ENCODE measurements around the gene TMEM158.

Gene TMEM158

GRCh38 chr3:45212095-45212468 lies 14.0 kb downstream of the TMEM158 start:
- no peak overlapping the region for H3K27ac ChIP-seq (ENCODE audit: low read length)

GRCh38 chr3:45211466-45212094 lies 14.5 kb downstream of the TMEM158 start:
- no peaks in the 10 kb centered on the region for H3K27me3 ChIP-seq (ENCODE audit: control insufficient read depth, insufficient read depth, low read length)
- H3K9me3 ChIP-seq (ENCODE audit: control insufficient read depth, low read depth, low read length): no peaks in the 10 kb centered on the region
- no peak overlapping the region for H3K4me3 ChIP-seq (ENCODE audit: low read length)
- H3K36me3 ChIP-seq (ENCODE audit: control insufficient read depth, low read depth, low read length): no peaks in the 10 kb centered on the region
- peaks cover 3% of the 10 kb centered on the region for H3K4me1 ChIP-seq (ENCODE audit: control insufficient read depth, low read depth, low read length)
- no peak overlapping the region for H3K9ac ChIP-seq (ENCODE audit: low read length)
- no peak overlapping the region for H3K27ac ChIP-seq (ENCODE audit: low read length)

More at GRCh38 chr3:45212095-45212468, 14.0 kb downstream of the TMEM158 start:
- no peaks in the 10 kb centered on the region for H3K9me3 ChIP-seq (ENCODE audit: control insufficient read depth, low read depth, low read length)
- H3K4me1 ChIP-seq (ENCODE audit: control insufficient read depth, low read depth, low read length): peaks cover 3% of the 10 kb centered on the region
- no peaks in the 10 kb centered on the region for H3K36me3 ChIP-seq (ENCODE audit: control insufficient read depth, low read depth, low read length)
- H3K27me3 ChIP-seq (ENCODE audit: control insufficient read depth, insufficient read depth, low read length): no peaks in the 10 kb centered on the region
- H3K4me3 ChIP-seq (ENCODE audit: low read length): no peak overlapping the region
- no peak overlapping the region for H3K9ac ChIP-seq (ENCODE audit: low read length)

GRCh38 chr3:45210308-45211041 lies 15.6 kb downstream of the TMEM158 start:
- no peaks in the 10 kb centered on the region for H3K36me3 ChIP-seq (ENCODE audit: control insufficient read depth, low read depth, low read length)
- no peak overlapping the region for H3K4me3 ChIP-seq (ENCODE audit: low read length)
- no peak overlapping the region for H3K9ac ChIP-seq (ENCODE audit: low read length)
- H3K27me3 ChIP-seq (ENCODE audit: control insufficient read depth, insufficient read depth, low read length): no peaks in the 10 kb centered on the region
- no peaks in the 10 kb centered on the region for H3K9me3 ChIP-seq (ENCODE audit: control insufficient read depth, low read depth, low read length)
- peaks cover 3% of the 10 kb centered on the region for H3K4me1 ChIP-seq (ENCODE audit: control insufficient read depth, low read depth, low read length)
- no peak overlapping the region for H3K27ac ChIP-seq (ENCODE audit: low read length)

- Histone ChIP-seq H3K27ac (ENCODE audit: low read length) (no peak overlapping the region), H3K9me3 (ENCODE audit: control insufficient read depth, low read depth, low read length) (no peaks in the 10 kb centered on the region), H3K36me3 (ENCODE audit: control insufficient read depth, low read depth, low read length) (no peaks in the 10 kb centered on the region), H3K4me1 (ENCODE audit: control insufficient read depth, low read depth, low read length) (peaks cover 3% of the 10 kb centered on the region), H3K4me3 (ENCODE audit: low read length) (no peak overlapping the region), H3K27me3 (ENCODE audit: control insufficient read depth, insufficient read depth, low read length) (no peaks in the 10 kb centered on the region), H3K9ac (ENCODE audit: low read length) (no peak overlapping the region)
These were observed 16.6 kb downstream of the TMEM158 start for GRCh38 chr3:45209526-45209925.

- H3K27me3 ChIP-seq (ENCODE audit: control insufficient read depth, insufficient read depth, low read length): no peaks in the 10 kb centered on the region
- H3K36me3 ChIP-seq (ENCODE audit: control insufficient read depth, low read depth, low read length): no peaks in the 10 kb centered on the region
- no peak overlapping the region for H3K9ac ChIP-seq (ENCODE audit: low read length)
- H3K27ac ChIP-seq (ENCODE audit: low read length): no peak overlapping the region
- peaks cover 3% of the 10 kb centered on the region for H3K4me1 ChIP-seq (ENCODE audit: control insufficient read depth, low read depth, low read length)
- no peak overlapping the region for H3K4me3 ChIP-seq (ENCODE audit: low read length)
- no peaks in the 10 kb centered on the region for H3K9me3 ChIP-seq (ENCODE audit: control insufficient read depth, low read depth, low read length)
These were observed 17.5 kb downstream of the TMEM158 start for GRCh38 chr3:45208586-45208985.

GRCh38 chr3:45207446-45207845 lies 18.6 kb downstream of the TMEM158 start:
- H3K36me3 ChIP-seq (ENCODE audit: control insufficient read depth, low read depth, low read length): no peaks in the 10 kb centered on the region
- H3K9ac ChIP-seq (ENCODE audit: low read length): no peak overlapping the region
- H3K27me3 ChIP-seq (ENCODE audit: control insufficient read depth, insufficient read depth, low read length): no peaks in the 10 kb centered on the region
- H3K27ac ChIP-seq (ENCODE audit: low read length): no peak overlapping the region
- peaks cover 3% of the 10 kb centered on the region for H3K4me1 ChIP-seq (ENCODE audit: control insufficient read depth, low read depth, low read length)
- H3K4me3 ChIP-seq (ENCODE audit: low read length): no peak overlapping the region
- no peaks in the 10 kb centered on the region for H3K9me3 ChIP-seq (ENCODE audit: control insufficient read depth, low read depth, low read length)

GRCh38 chr3:45205126-45205525 lies 21.0 kb downstream of the TMEM158 start:
- Histone ChIP-seq H3K36me3 (ENCODE audit: control insufficient read depth, low read depth, low read length) (no peaks in the 10 kb centered on the region), H3K9ac (ENCODE audit: low read length) (no peak overlapping the region), H3K27ac (ENCODE audit: low read length) (no peak overlapping the region), H3K9me3 (ENCODE audit: control insufficient read depth, low read depth, low read length) (no peaks in the 10 kb centered on the region), H3K4me1 (ENCODE audit: control insufficient read depth, low read depth, low read length) (peaks cover 3% of the 10 kb centered on the region), H3K4me3 (ENCODE audit: low read length) (no peak overlapping the region), H3K27me3 (ENCODE audit: control insufficient read depth, insufficient read depth, low read length) (no peaks in the 10 kb centered on the region)

- Histone ChIP-seq H3K9ac (ENCODE audit: low read length) (no peak overlapping the region), H3K36me3 (ENCODE audit: control insufficient read depth, low read depth, low read length) (no peaks in the 10 kb centered on the region)
These were observed 22.0 kb downstream of the TMEM158 start for GRCh38 chr3:45204136-45204535.

GRCh38 chr3:45199837-45200648 lies 26.0 kb downstream of the TMEM158 start:
- no peak overlapping the region for H3K4me3 ChIP-seq (ENCODE audit: low read length)
- H3K27ac ChIP-seq (ENCODE audit: low read length): no peak overlapping the region
- H3K9me3 ChIP-seq (ENCODE audit: control insufficient read depth, low read depth, low read length): no peaks in the 10 kb centered on the region
- H3K27me3 ChIP-seq (ENCODE audit: control insufficient read depth, insufficient read depth, low read length): no peaks in the 10 kb centered on the region
- H3K4me1 ChIP-seq (ENCODE audit: control insufficient read depth, low read depth, low read length): peaks cover 6% of the 10 kb centered on the region
- H3K9ac ChIP-seq (ENCODE audit: low read length): no peak overlapping the region
- no peaks in the 10 kb centered on the region for H3K36me3 ChIP-seq (ENCODE audit: control insufficient read depth, low read depth, low read length)

More at GRCh38 chr3:45204136-45204535, 22.0 kb downstream of the TMEM158 start:
- Histone ChIP-seq H3K4me3 (ENCODE audit: low read length) (no peak overlapping the region), H3K27ac (ENCODE audit: low read length) (no peak overlapping the region), H3K27me3 (ENCODE audit: control insufficient read depth, insufficient read depth, low read length) (no peaks in the 10 kb centered on the region), H3K4me1 (ENCODE audit: control insufficient read depth, low read depth, low read length) (peaks cover 8% of the 10 kb centered on the region), H3K9me3 (ENCODE audit: control insufficient read depth, low read depth, low read length) (no peaks in the 10 kb centered on the region)

GRCh38 chr3:45198264-45199260 lies 27.5 kb downstream of the TMEM158 start:
- no peak overlapping the region for H3K27ac ChIP-seq (ENCODE audit: low read length)
- no peaks in the 10 kb centered on the region for H3K9me3 ChIP-seq (ENCODE audit: control insufficient read depth, low read depth, low read length)
- H3K9ac ChIP-seq (ENCODE audit: low read length): no peak overlapping the region
- H3K4me3 ChIP-seq (ENCODE audit: low read length): no peak overlapping the region
- peaks cover 6% of the 10 kb centered on the region for H3K4me1 ChIP-seq (ENCODE audit: control insufficient read depth, low read depth, low read length)
- H3K36me3 ChIP-seq (ENCODE audit: control insufficient read depth, low read depth, low read length): no peaks in the 10 kb centered on the region
- H3K27me3 ChIP-seq (ENCODE audit: control insufficient read depth, insufficient read depth, low read length): no peaks in the 10 kb centered on the region

GRCh38 chr3:45194791-45195190 lies 31.3 kb downstream of the TMEM158 start:
- Histone ChIP-seq H3K9me3 (ENCODE audit: control insufficient read depth, low read depth, low read length) (no peaks in the 10 kb centered on the region), H3K27me3 (ENCODE audit: control insufficient read depth, insufficient read depth, low read length) (no peaks in the 10 kb centered on the region), H3K36me3 (ENCODE audit: control insufficient read depth, low read depth, low read length) (no peaks in the 10 kb centered on the region), H3K27ac (ENCODE audit: low read length) (no peak overlapping the region), H3K4me3 (ENCODE audit: low read length) (no peak overlapping the region), H3K9ac (ENCODE audit: low read length) (no peak overlapping the region), H3K4me1 (ENCODE audit: control insufficient read depth, low read depth, low read length) (peaks cover 5% of the 10 kb centered on the region)

Data from iPS-18a (cell line).